SK-N-MC (cell line): ENCODE data around the gene PSMA8.
A peak's percentile ranks its signal among the peaks of the same experiment; 100 is the strongest.

Experiments
- DNase-seq: peaks from one replicate; pipeline ENCODE4 v3.0.0-alpha.2; 2011; ENCODE audit warnings: low read depth, low spot score
- H3K27ac ChIP-seq: fragments of 200-600 bp; sonication (generic); 2 replicates; pipeline ENCODE4 v1.5.1; 2016; ENCODE audit warnings: mixed run types
- H3K36me3 ChIP-seq: fragments of 200-600 bp; sonication (generic); 2 replicates; pipeline ENCODE4 v1.6.1; 2017; ENCODE audit warnings: antibody characterized with exemption, low read length, mixed read lengths; ENCODE audit not compliant: insufficient read depth
- H3K4me3 ChIP-seq: fragments of 200-600 bp; sonication (generic); 2 replicates; pipeline ENCODE4 v1.5.1; 2016
- H3K9ac ChIP-seq: fragments of 200-600 bp; sonication (generic); 2 replicates; pipeline ENCODE4 v1.8.0; 2017; ENCODE audit warnings: mixed run types, mixed read lengths; ENCODE audit not compliant: insufficient read length
- H3K9me3 ChIP-seq: fragments of 200-600 bp; sonication (generic); 2 replicates; pipeline ENCODE4 v1.6.1; 2017; ENCODE audit warnings: low read depth, mild to moderate bottlenecking, antibody characterized with exemption, low read length, moderate library complexity, mixed read lengths
- EZH2 ChIP-seq: fragments of 200-600 bp; sonication (generic); IDR thresholded peaks from one replicate; pipeline ENCODE4 v1.6.1; 2017; ENCODE audit warnings: antibody characterized with exemption
- FOXP2 ChIP-seq: optimal IDR thresholded peaks from 2 replicates; pipeline ENCODE3; 2011; ENCODE audit warnings: mild to moderate bottlenecking, moderate library complexity; ENCODE audit not compliant: insufficient read depth; ENCODE audit errors: extremely low read length, control extremely low read depth
- POLR2AphosphoS5 ChIP-seq: IDR thresholded peaks from 2 replicates; pipeline ENCODE4 v1.6.1; 2012; ENCODE audit warnings: mild to moderate bottlenecking, low read depth, low read length, borderline replicate concordance

PSMA8 gene

DNA sequence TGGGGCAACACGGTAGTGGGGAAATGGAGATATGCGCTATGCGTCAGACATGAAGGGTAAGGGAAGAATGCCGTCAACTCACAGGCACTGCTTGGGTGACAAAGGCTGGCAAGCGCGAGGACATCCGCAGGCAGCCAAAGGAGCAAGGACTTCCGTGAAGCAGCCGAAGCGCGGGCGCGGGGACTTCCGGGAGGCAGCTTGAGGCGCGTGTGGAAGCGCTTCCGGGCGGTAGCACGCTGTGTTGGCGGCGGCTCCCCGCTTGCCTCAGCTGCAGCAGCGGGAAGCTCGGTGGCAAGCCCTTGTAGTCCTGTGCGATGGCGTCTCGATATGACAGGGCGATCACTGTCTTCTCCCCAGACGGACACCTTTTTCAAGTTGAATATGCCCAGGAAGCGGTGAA is at the start of gene PSMA8:
PSMA8 (plus strand) TSS at position 218 of the 400 bp plus-strand sequence; CDS start at position 315, 97 bp downstream.
- TF ChIP-seq POLR2AphosphoS5, result no peak
- no peak for TF ChIP-seq EZH2
- no peak for TF ChIP-seq FOXP2
- H3K36me3 ChIP-seq, result no peaks in the 10 kb centered on the region
- no peaks in the 10 kb centered on the region for H3K9me3 ChIP-seq
- H3K27ac ChIP-seq, result no peak within 1 kb of the TSS
- no peak within 1 kb of the TSS for H3K4me3 ChIP-seq
- H3K9ac ChIP-seq, result no peak within 1 kb of the TSS
- no peak for DNase-seq

DNA sequence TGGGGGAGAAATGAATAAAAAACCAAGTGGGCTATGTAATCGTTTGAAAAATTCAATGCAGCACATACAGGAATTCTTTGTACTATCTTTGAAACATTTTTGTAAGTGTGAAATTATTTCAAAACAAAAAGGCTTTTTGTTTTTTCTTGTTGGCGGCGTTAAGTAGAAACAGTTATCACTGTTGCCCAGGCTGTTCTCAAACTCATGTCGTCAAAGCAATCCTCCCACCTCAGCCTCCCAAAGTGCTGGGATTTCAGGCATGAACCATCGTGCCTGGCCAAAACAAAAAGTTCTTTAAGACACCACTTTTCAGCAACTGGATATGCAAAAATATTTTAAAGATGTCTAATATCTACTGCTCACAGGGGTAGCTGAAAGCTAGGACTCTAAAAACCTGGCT is 48.6 kb upstream of the PSMA8 start:
- no peak for DNase-seq
- TF ChIP-seq EZH2 (no peak), FOXP2 (no peak), POLR2AphosphoS5 (no peak)
- Histone ChIP-seq H3K9ac (no peak overlapping the region), H3K4me3 (no peak overlapping the region), H3K36me3 (peaks cover 71% of the 10 kb centered on the region), H3K27ac (no peak overlapping the region), H3K9me3 (no peaks in the 10 kb centered on the region)

DNA sequence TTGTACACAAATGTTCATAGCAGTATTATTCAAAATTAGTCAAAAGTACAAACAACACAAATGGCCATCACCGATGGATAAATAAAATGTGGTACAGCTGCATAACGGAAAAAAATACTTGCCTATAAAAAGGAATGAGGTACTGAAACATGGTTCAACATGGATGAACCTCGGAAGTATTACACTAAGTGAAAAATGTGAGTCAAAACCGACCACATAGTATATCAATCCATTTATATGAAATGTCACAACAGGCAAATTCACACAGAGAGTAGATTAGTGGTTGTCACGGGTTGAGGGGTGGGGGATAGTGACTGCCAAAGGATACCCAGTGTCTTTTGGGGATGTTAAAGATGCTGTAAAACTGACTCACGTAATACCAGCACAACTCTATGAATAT is 46.7 kb upstream of the PSMA8 start:
- no peaks in the 10 kb centered on the region for H3K9me3 ChIP-seq
- TF ChIP-seq EZH2 (no peak), FOXP2 (no peak), POLR2AphosphoS5 (no peak)
- H3K4me3 ChIP-seq, result no peak overlapping the region
- no peak overlapping the region for H3K9ac ChIP-seq
- peaks cover 56% of the 10 kb centered on the region for H3K36me3 ChIP-seq
- H3K27ac ChIP-seq, result no peak overlapping the region
- DNase-seq, result no peak

DNA sequence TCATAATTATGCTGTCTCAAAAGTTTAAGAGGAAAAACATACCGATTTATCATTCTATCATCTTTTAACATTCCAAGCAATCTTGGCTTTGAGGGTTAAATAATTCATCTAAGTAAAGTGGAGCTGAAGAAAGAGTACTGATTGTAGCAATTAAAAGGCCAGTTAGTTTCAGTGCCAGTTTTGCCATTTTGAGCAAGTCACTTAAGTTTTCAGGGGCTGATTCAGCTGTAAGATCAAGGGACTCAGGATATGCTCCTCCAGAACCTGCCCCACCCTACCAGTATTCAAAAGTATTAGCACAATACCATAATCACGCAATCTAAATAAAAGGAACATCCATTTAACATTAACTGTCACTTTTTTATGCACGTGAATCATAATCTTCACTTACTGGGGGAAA is 45.2 kb upstream of the PSMA8 start:
- Histone ChIP-seq H3K4me3 (peak overlapping the region; percentile 91), H3K9me3 (no peaks in the 10 kb centered on the region), H3K27ac (no peak overlapping the region), H3K9ac (peak overlapping the region; percentile 84), H3K36me3 (peaks cover 40% of the 10 kb centered on the region)
- TF ChIP-seq EZH2 (no peak), POLR2AphosphoS5 (no peak), FOXP2 (no peak)
- no peak for DNase-seq

DNA sequence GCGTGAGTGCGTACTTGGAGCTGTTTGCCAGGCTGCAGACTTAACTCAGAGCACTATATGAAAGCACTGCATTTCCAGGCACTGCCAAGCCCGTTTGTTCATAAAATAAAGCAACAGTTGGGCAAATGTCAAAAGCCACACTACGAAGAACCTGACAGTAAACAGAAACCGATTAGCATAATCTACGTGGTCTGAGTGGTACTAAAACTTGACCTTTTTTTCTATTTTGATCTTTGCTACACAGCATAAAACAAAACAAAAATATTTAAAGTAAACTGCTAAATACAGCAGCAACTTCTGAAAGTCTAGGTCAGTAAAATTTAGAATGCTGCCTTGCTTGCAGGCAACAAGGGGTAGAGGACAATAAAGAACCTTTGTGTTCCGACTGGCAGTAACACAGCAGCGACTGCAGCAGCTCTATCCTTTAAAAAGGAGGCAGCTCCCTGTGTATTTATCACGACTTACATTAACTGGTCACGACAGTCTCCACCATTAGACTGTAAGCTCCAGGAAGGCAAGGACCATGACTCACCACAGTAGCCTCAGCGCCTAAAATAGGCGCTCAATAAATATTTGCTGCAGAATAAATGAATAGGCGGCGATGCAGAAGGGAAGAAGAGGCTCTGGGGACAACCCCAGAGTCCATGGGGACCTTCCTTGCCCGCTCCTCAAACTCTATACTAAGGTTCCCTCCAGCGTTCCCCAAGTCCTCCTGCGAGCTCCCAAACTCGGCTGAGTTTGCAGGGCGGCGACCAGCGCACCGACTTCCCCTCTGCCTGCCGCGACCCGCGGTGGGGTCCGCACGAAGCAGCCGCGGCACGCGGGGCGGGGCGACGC is 44.2 kb upstream of the PSMA8 start:
- no peaks in the 10 kb centered on the region for H3K9me3 ChIP-seq
- H3K4me3 ChIP-seq, result peak overlapping the region; percentile 91
- no peak for DNase-seq
- H3K36me3 ChIP-seq, result peaks cover 30% of the 10 kb centered on the region
- TF ChIP-seq EZH2, result no peak
- TF ChIP-seq POLR2AphosphoS5, result no peak
- no peak for TF ChIP-seq FOXP2
- H3K9ac ChIP-seq, result peak overlapping the region; percentile 84
- peak overlapping the region; percentile 77; the same call in 1 of the 2 replicates for H3K27ac ChIP-seq

DNA sequence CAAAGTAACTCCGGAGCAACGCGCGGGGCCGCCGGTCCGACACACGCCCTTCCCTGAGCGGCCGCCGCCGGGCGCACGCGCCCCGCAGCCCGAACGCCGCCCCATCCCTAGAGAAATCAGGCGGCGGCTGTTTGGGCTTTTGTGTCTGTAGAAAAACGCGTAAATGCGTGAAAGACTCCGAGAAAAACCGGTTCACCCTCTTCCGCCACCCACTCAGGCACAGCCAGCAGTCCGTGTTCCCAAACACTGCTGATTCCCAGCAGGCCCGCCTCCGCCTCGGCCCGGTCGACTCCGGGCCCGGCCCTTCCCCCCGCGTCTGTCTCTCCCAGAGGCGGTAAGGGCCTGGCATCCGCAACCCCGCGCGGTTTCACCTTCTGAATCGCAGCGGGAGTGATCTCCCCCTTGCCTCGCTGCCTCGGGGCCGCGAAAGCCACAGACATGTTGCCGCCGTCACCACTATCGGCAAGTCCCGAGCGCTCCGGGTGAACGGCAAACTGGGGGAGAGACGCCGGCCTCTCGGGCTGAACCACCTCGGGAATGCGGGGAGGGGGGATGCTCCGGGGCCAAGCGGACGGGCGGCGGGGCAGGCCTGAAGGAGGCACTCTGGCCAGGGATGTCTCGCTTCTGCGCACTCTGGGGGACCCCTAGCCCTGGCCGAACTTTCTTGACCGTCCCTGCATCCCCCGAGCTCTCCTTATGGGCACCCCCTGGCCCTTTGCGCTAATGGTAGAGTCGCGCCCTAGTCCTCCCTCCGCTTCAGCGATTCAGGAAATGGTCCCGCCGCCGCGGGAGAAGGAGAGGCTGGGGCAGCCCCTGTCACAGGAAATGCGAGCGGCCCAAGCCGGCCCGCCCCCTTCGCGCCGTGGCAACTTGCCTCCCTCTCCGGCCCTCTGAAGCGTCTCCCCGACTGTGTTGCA is 43.3 kb upstream of the PSMA8 start, which contains the start of gene SS18:
SS18 (minus strand) TSS at position 484 of the 917 bp plus-strand sequence; CDS start at position 440, 44 bp downstream.
- peak within 1 kb of the TSS; percentile 84 for H3K9ac ChIP-seq
- peak within 1 kb of the TSS; percentile 77 for H3K27ac ChIP-seq
- H3K4me3 ChIP-seq, result peak within 1 kb of the TSS; percentile 91
- H3K36me3 ChIP-seq, result peaks cover 21% of the 10 kb centered on the region
- peak; percentile 28 for DNase-seq
- H3K9me3 ChIP-seq, result no peaks in the 10 kb centered on the region
- TF ChIP-seq POLR2AphosphoS5, result peak; percentile 91
- no peak for TF ChIP-seq FOXP2
- TF ChIP-seq EZH2, result no peak

DNA sequence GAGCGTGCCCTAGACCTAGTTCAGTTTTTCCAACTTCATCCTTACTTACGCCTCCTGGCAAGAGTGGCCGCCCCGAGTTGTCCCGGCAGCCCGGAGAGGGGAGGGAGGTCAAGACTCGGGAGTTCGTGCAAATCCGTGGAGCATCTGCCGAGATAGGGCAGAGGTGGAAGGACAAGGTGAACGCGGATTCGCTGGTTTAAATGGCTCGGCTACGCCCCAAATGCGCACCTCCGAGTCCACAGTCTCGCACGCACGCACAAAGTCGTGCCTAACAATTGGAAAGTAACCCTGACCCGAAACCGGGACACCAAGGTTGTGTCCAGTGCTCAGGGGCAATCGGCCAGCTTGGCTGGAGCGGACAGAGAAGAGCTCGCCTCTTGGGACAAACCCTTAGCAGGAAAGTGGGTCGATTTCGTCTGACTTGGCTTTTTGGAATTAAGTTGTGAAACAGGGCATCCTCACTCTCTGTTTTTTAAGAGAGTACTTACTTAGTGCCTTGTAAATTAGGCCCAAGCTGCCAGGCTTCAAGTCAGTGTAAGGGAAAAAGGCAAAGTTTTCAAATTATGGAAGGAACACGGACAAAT is 42.5 kb upstream of the PSMA8 start:
- Histone ChIP-seq H3K36me3 (peaks cover 14% of the 10 kb centered on the region), H3K9me3 (no peaks in the 10 kb centered on the region), H3K9ac (peak overlapping the region; percentile 84), H3K27ac (no peak overlapping the region), H3K4me3 (peak overlapping the region; percentile 91)
- TF ChIP-seq EZH2 (no peak), FOXP2 (no peak), POLR2AphosphoS5 (no peak)
- DNase-seq, result no peak

DNA sequence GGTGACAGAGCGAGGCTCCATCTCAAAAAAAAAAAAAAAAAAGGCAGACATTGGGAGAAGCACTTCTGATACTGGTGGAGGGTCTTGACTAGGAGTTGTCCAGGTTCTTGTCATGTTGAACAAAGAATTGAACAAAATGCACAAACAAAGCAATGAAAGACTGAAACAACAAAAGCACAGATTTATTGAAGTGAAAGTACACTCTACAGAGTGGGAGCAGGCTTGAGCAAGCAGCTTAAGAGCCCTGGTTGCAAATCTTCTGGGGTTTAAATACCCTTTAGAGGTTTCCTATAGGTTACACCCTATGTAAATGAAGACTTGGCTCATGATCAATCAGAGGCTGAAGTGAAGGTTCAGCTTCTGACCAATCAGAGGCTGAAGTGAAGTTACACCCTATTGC is 36.8 kb upstream of the PSMA8 start:
- no peak for DNase-seq
- Histone ChIP-seq H3K4me3 (no peak overlapping the region), H3K9ac (no peak overlapping the region), H3K9me3 (no peaks in the 10 kb centered on the region), H3K36me3 (no peaks in the 10 kb centered on the region), H3K27ac (no peak overlapping the region)
- no peak for TF ChIP-seq POLR2AphosphoS5
